ENCODE results near the gene HOXA3.

HOXA3 gene

DNA sequence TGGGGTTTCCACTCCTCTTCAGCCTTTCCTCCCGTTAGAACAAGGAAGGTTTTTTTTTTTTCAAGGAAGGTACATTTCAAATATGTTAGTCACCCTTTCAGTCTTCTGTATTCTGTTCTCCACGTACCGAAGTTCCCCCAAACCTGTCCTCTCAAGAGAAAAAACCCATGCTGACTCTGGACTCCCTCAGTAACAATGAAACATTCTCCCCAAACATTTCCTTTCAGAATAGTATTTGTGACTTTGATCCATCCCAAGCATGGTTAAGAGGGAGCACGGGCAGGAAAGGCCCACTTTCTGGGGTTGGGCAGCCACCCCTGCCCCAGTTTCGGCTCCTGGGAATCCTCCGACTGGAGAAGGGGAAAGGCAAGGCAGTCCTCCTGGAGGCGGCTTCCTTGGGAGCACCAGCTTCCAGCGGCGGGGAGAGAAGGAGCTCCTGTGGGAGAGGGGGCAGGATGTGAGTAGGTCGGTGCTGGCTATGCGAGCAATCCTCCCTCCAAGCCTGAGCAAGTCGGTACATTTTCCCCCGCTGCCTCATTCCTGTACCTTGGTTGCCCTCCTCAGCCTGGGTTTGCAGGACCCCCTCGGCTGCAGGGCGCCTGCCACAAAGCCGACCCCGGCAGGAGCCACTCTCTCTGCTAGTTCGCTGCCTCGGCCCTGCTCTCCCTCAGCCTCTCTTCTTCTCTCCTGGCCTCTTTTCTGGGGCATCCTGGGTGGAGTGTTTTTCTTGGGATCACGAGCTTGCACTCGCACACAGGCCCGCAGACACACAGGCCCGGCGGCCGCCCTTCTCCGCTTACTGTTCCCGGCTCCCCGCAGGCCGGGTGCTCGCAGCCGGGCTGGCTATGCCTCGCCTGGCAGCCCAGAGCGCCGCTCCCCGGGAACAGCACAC is 54.5 kb downstream of the HOXA3 start:
- H3K4me3 ChIP-seq (ENCODE audit: low read depth, low read length): peak overlapping the region; percentile 91
- TF ChIP-seq, protein P1, sequence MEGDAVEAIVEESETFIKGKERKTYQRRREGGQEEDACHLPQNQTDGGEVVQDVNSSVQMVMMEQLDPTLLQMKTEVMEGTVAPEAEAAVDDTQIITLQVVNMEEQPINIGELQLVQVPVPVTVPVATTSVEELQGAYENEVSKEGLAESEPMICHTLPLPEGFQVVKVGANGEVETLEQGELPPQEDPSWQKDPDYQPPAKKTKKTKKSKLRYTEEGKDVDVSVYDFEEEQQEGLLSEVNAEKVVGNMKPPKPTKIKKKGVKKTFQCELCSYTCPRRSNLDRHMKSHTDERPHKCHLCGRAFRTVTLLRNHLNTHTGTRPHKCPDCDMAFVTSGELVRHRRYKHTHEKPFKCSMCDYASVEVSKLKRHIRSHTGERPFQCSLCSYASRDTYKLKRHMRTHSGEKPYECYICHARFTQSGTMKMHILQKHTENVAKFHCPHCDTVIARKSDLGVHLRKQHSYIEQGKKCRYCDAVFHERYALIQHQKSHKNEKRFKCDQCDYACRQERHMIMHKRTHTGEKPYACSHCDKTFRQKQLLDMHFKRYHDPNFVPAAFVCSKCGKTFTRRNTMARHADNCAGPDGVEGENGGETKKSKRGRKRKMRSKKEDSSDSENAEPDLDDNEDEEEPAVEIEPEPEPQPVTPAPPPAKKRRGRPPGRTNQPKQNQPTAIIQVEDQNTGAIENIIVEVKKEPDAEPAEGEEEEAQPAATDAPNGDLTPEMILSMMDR (IDR thresholded peaks at IDR 0.05; ENCODE audit: low read depth, low read length, missing control alignments): no peak
- in situ Hi-C loops (cut with HindIII; ENCODE audit: low sequenced_read_pairs): no loop called here
- no peak for DNase-seq (ENCODE audit: low read depth)

DNA sequence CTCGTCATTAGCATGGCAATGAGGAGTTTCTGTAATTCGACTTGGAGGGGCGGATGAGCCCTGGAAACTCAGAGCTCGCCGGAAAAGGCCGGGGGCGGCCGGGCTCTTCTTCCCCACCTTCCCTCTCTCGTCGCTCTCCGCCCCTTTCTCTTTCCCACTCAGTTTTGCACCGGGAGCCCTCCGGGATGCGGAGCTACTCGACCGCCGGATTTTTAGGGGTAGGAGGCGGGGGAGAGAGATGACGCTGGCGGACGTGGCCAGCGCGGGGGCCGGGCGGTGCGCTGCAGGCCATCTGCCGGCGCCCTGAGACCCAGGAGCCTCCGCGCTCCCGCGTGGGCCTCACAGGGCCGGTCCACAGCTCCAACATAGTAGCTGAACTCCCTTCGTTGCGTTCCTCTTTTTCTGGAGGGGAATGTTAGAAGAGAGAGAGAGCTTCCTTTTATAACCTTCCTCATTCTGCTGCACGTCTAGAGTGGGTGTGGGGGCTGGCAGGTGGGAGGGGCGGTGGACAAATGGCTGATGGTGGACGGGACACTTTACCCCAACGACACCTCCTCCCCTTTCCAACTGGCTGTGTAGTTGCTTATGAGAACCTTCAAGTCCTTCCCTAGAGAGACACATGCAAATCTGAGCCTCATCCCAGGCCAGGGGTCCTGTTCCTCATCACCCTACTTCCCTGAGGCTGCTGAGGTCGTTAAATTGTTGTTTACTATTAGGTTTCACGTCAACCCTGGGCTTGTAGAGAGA is 55.4 kb downstream of the HOXA3 start:
- in situ Hi-C loops (cut with HindIII; ENCODE audit: low sequenced_read_pairs): no loop called here

DNA sequence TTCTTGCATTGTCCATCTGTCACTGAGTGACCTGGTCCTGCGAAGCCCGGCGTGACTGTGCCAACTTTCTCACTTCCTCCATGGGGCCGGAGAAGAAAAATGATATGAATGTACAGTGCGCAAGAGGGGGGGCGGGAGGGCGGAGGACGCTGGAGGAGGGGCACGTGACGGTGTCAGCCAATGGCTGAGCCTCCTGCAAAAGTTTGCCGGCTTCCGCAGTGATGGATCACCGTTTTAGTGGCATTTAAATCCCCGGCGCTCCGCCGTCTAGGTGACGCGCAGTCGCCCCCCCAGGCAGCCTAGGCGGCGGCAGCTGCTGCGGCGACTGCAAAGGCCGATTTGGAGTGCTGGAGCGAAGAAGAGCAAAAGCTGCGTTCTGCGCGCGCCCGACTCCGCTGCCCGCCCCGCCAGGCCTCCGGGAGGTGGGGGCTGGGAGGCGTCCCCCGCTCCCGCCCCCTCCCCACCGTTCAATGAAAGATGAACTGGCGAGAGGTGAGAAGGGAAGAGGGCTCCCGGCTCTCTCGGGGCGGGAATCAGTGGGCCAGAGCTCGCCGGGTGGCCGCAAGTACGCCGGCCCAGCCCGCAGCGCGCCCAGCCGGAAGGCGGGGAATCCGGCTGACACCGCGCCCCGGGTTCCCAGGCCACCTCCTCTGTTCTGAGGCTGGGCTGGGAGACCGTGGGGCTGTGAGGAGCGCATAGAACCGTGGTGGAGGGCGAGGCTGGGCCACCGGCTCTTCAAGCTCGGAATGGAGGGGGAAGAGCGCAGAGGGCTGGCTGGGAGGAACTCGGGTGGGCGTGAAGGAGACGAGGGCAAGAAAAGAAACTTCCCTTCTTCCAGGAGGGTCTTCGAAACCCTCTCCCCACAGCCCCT is 56.3 kb downstream of the HOXA3 start, which contains the start of gene HOXA1:
TSS of gene HOXA1 (minus strand) at position 104 of the 871 bp plus-strand sequence. CDS start at position 16, 88 bp downstream.
- peak within 1 kb of the TSS; percentile 91 for H3K4me3 ChIP-seq (ENCODE audit: low read depth, low read length)
- in situ Hi-C loops (cut with HindIII; ENCODE audit: low sequenced_read_pairs): no loop called here
- TF ChIP-seq, protein P1 (IDR thresholded peaks at IDR 0.05; ENCODE audit: low read depth, low read length, missing control alignments): no peak
- DNase-seq (ENCODE audit: low read depth): peak; percentile 79

More for the DNA sequence above, 55.4 kb downstream of the HOXA3 start:
- no peak for DNase-seq (ENCODE audit: low read depth)
- H3K4me3 ChIP-seq (ENCODE audit: low read depth, low read length): peak overlapping the region; percentile 91
- TF ChIP-seq, protein P1 (IDR thresholded peaks at IDR 0.05; ENCODE audit: low read depth, low read length, missing control alignments): no peak

DNA sequence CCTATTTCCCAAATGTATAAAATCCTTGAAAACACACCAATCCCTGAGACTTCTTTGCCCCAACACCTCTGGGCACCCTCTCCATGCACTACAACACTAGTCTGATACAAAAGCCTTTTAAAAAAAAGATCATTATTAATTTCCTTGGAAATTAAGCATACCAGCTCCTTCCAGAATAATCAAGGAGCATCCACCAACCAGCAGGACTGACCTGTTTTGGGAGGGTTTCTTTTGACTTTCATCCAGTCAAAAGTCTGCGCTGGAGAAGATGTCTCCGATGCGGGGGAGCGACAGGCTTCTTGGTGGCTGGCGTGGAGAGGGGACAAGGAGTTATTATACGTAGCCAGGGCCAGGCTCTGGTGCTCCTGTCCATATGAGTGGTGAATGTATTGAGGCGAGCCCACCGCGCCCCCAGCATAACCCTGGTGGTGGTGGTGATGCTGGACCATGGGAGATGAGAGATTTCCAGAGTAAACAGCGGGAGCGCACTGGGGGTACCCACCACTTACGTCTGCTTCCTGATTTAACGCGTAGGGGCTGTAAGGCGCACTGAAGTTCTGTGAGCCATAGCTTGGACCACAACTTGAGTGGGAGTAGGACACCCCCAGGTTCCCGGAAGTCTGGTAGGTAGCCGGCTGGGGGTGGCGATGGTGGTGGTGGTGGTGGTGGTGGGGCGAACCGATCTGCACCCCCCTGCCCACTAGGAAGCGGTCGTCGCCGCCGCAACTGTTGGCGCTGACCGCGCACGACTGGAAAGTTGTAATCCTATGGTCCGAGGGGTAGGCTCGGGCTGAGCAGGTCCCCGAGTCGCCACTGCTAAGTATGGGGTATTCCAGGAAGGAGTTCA is 57.1 kb downstream of the HOXA3 start:
- TF ChIP-seq, protein P1 (IDR thresholded peaks at IDR 0.05; ENCODE audit: low read depth, low read length, missing control alignments): no peak
- in situ Hi-C loops (cut with HindIII; ENCODE audit: low sequenced_read_pairs): no loop called here
- no peak for DNase-seq (ENCODE audit: low read depth)
- peak overlapping the region; percentile 91 for H3K4me3 ChIP-seq (ENCODE audit: low read depth, low read length)

DNA sequence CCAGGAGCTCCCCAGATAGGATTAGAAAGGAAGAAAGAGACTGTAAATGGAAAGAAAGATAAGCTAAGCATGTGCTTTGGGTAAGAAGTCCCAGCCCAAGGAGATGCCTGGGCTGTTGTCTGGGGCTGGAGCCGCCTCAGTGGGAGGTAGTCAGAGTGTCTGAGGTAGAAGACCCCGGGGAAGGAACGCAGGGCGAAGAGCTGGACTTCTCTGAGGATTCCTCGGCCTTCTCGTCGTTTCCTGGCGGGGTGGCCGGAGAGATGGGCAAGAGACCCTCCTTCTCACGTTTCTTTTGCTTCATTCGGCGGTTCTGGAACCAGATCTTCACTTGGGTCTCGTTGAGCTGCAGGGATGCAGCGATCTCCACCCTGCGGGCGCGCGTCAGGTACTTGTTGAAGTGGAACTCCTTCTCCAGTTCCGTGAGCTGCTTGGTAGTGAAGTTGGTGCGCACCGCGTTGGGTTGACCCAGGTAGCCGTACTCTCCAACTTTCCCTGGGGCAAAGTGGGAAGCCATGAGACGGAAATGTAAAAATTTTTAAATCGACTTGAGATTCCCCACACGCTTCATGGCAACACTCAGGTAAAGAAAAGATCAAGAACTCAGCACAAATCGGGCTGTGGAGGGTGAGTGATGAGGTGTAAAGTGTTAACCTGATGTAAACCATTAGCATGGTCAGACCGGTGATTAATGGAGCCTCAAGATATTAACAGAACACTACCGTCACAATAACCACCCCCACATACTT is 57.9 kb downstream of the HOXA3 start:
- TF ChIP-seq, protein P1 (IDR thresholded peaks at IDR 0.05; ENCODE audit: low read depth, low read length, missing control alignments): no peak
- in situ Hi-C loops (cut with HindIII; ENCODE audit: low sequenced_read_pairs): no loop called here
- DNase-seq (ENCODE audit: low read depth): no peak
- no peak overlapping the region for H3K4me3 ChIP-seq (ENCODE audit: low read depth, low read length)
